Measurements from ENCODE around the gene ZBTB7B.

GRCh38 chr1:155050560-155051341 lies 48.1 kb downstream of the ZBTB7B start, which contains the start of gene ADAM15:
- TF ChIP-seq, protein P1, sequence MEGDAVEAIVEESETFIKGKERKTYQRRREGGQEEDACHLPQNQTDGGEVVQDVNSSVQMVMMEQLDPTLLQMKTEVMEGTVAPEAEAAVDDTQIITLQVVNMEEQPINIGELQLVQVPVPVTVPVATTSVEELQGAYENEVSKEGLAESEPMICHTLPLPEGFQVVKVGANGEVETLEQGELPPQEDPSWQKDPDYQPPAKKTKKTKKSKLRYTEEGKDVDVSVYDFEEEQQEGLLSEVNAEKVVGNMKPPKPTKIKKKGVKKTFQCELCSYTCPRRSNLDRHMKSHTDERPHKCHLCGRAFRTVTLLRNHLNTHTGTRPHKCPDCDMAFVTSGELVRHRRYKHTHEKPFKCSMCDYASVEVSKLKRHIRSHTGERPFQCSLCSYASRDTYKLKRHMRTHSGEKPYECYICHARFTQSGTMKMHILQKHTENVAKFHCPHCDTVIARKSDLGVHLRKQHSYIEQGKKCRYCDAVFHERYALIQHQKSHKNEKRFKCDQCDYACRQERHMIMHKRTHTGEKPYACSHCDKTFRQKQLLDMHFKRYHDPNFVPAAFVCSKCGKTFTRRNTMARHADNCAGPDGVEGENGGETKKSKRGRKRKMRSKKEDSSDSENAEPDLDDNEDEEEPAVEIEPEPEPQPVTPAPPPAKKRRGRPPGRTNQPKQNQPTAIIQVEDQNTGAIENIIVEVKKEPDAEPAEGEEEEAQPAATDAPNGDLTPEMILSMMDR (conservative IDR thresholded peaks at IDR 0.05; ENCODE audit: low read length) = peak; percentile 93
- no peak for TF ChIP-seq EZH2phosphoT487 (IDR thresholded peaks at IDR 0.05; ENCODE audit: borderline replicate concordance, low read depth, low read length)

Measured in OCI-LY7 (cell line).